ENCODE results near the gene TCF15.

TCF15 gene

GRCh38 chr20:615514-615913 lies 5.4 kb upstream of the TCF15 start:
- Histone ChIP-seq H3K4me3 (ENCODE audit: insufficient read depth, low read length, poor library complexity, severe bottlenecking) (no peak overlapping the region), H3K9me3 (ENCODE audit: insufficient read depth, low read length) (no peaks in the 10 kb centered on the region), H4K20me1 (ENCODE audit: low read depth, low read length) (no peaks in the 10 kb centered on the region), H3F3A (ENCODE audit: insufficient read depth) (no peaks in the 10 kb centered on the region), H3K4me2 (ENCODE audit: low read depth, low read length, poor library complexity, severe bottlenecking) (no peak overlapping the region), H3K36me3 (ENCODE audit: low read length) (no peaks in the 10 kb centered on the region), H3K27ac (ENCODE audit: low read depth, low read length) (no peak overlapping the region), H2AFZ (ENCODE audit: low read depth, low read length, severe bottlenecking) (no peak overlapping the region), H3K9me2 (replicated peaks; ENCODE audit: insufficient read depth, low read length) (no peaks in the 10 kb centered on the region), H3K79me2 (ENCODE audit: insufficient read depth, low read length) (no peaks in the 10 kb centered on the region), H3K27me3 (ENCODE audit: low read length) (no peaks in the 10 kb centered on the region), H3K9ac (ENCODE audit: low read length) (no peak overlapping the region)
- TF ChIP-seq EZH2phosphoT487 (conservative IDR thresholded peaks at IDR 0.05; ENCODE audit: low read length) (no peak), CTCF (IDR thresholded peaks at IDR 0.05; ENCODE audit: insufficient read depth, low read length, poor library complexity, severe bottlenecking) (no peak)

- no peak overlapping the region for H3K9ac ChIP-seq (ENCODE audit: low read length)
- no peaks in the 10 kb centered on the region for H3K9me2 ChIP-seq (replicated peaks; ENCODE audit: insufficient read depth, low read length)
- H3K27me3 ChIP-seq (ENCODE audit: low read length) = no peaks in the 10 kb centered on the region
- H2AFZ ChIP-seq (ENCODE audit: low read depth, low read length, severe bottlenecking) = no peak overlapping the region
- TF ChIP-seq EZH2phosphoT487 (conservative IDR thresholded peaks at IDR 0.05; ENCODE audit: low read length) (no peak), CTCF (IDR thresholded peaks at IDR 0.05; ENCODE audit: insufficient read depth, low read length, poor library complexity, severe bottlenecking) (no peak)
- H3K27ac ChIP-seq (ENCODE audit: low read depth, low read length) = no peak overlapping the region
- H3K4me2 ChIP-seq (ENCODE audit: low read depth, low read length, poor library complexity, severe bottlenecking) = no peak overlapping the region
- H3K36me3 ChIP-seq (ENCODE audit: low read length) = no peaks in the 10 kb centered on the region
- H3K4me3 ChIP-seq (ENCODE audit: insufficient read depth, low read length, poor library complexity, severe bottlenecking) = no peak overlapping the region
- H3K9me3 ChIP-seq (ENCODE audit: insufficient read depth, low read length) = no peaks in the 10 kb centered on the region
- H3F3A ChIP-seq (ENCODE audit: insufficient read depth) = no peaks in the 10 kb centered on the region
- H4K20me1 ChIP-seq (ENCODE audit: low read depth, low read length) = no peaks in the 10 kb centered on the region
- no peaks in the 10 kb centered on the region for H3K79me2 ChIP-seq (ENCODE audit: insufficient read depth, low read length)
These were observed 1.7 kb upstream of the TCF15 start for GRCh38 chr20:611843-612185.

- Histone ChIP-seq H3K9ac (ENCODE audit: low read length) (no peak overlapping the region), H4K20me1 (ENCODE audit: low read depth, low read length) (no peaks in the 10 kb centered on the region), H3K4me2 (ENCODE audit: low read depth, low read length, poor library complexity, severe bottlenecking) (no peak overlapping the region), H3K36me3 (ENCODE audit: low read length) (no peaks in the 10 kb centered on the region), H3K79me2 (ENCODE audit: insufficient read depth, low read length) (no peaks in the 10 kb centered on the region), H3K9me3 (ENCODE audit: insufficient read depth, low read length) (no peaks in the 10 kb centered on the region), H3K27ac (ENCODE audit: low read depth, low read length) (no peak overlapping the region), H3K27me3 (ENCODE audit: low read length) (no peaks in the 10 kb centered on the region), H2AFZ (ENCODE audit: low read depth, low read length, severe bottlenecking) (no peak overlapping the region), H3K4me3 (ENCODE audit: insufficient read depth, low read length, poor library complexity, severe bottlenecking) (no peak overlapping the region), H3F3A (ENCODE audit: insufficient read depth) (no peaks in the 10 kb centered on the region), H3K9me2 (replicated peaks; ENCODE audit: insufficient read depth, low read length) (no peaks in the 10 kb centered on the region)
- no peak for TF ChIP-seq CTCF (IDR thresholded peaks at IDR 0.05; ENCODE audit: insufficient read depth, low read length, poor library complexity, severe bottlenecking)
- no peak for TF ChIP-seq EZH2phosphoT487 (conservative IDR thresholded peaks at IDR 0.05; ENCODE audit: low read length)
These were observed 1.1 kb upstream of the TCF15 start for GRCh38 chr20:611047-611842.

Measured in SU-DHL-6 (cell line).